NCI-H446 treated with DMSO at 0.1 percent for 48 hours (cell line): ENCODE results near the gene LDB3.

Experiments used
- DNase-seq: peaks from one replicate; lab custom pipeline; 2025; lab: John Stamatoyannopoulos, UW

LDB3 gene

GRCh38 chr10:86651631-86652331, 16.5 kb upstream of the LDB3 start:
- DNase-seq: no peak

- no peak for DNase-seq
Measured at GRCh38 chr10:86652361-86653202, 15.7 kb upstream of the LDB3 start.

DNA sequence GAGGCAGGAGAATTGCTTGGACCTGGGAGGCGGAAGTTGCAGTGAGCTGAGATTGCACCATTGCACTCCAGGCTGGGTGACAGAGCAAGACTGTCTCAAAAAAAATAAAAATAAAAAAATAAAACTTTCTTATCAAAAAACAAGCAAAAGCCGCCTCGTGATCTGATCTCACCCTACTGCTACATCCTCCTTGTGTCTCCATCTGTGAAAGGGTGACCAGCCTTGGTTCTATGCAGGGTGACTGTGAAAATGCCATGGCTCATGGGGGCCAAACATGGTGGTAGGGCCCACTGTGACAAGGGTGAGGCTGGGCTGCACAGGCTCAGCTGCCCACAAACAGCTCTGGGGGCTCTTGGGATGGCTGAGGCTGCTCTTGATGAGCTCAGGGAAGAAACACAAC, 14.9 kb upstream of the LDB3 start:
- DNase-seq: no peak

- no peak for DNase-seq
Measured at GRCh38 chr10:86653987-86654386, 14.3 kb upstream of the LDB3 start.

DNA sequence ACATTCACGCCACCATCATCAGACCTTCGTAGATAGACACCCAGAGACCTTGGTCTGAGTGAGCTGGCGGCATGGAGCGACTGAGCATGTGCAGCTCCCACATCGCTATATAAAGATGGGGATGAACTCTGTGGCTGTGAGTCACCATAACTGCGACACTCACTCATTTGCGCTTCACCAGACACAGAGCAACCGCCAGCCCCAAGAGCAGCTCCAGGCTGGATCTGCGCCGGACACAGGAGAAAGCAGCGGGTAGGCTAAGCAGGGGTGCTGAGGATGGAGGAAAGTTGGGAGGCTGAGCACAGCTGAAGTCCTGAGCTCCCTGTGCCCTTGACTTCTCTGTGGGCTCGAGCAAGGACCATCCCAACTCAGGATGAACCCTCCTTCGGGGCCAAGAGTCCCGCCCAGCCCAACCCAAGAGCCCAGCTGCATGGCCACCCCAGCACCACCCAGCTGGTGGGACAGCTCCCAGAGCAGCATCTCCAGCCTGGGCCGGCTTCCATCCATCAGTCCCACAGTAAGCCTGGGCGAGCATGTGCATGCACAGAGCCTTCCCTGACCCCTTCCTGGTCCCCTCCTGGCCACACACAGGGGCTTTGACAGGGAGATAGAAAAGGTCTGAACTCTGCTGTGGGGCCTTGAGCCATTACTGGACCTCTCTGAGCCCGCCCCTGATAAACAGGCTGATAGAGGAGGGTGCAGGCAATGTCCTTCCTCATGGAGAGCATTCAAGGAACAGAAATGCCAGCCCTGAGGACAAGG, 13.7 kb upstream of the LDB3 start, which contains the start of gene OPN4:
TSS of gene OPN4 (plus strand) at position 137 of the 762 bp plus-strand sequence. CDS start at position 374, 237 bp downstream.
- DNase-seq: no peak

DNA sequence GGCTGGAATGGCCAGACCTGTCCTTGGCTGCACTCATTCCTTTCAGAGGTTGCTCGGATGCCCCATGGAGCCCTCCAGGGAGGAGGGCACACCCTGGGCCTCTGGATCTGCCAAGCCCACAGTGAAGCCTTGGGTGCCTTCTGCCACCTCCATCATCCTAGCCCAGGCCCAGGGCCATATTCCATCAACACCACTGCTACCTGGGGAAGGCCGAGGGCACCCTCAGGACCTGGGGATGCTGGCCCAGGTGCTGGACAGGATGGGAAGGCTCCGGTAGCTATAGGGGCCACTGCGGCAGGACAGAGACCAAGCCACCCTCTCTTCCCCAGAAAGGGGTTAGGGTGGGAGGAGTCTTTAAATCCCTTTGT, 13.2 kb upstream of the LDB3 start:
- no peak for DNase-seq

- no peak for DNase-seq
Measured at GRCh38 chr10:86655596-86655995, 12.7 kb upstream of the LDB3 start.

DNA sequence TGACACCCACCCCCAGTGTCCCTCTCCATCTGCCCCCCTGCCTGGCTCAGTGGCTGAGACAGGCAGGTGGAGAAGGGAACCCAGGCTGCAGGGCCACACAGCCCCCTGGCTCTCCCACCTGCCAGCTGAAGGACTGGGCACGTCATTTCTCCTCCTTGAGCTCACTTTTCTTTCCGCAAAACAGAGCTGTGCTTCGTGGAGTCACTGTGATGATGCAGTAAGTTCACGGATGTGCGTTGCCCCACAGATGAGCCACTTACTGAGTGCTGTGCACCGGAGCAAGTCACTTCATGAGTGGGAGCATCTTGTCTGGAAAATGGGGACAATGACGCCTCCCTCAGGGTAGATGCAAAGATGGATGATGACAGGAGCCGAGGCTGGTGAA, 11.3 kb upstream of the LDB3 start:
- no peak for DNase-seq

- DNase-seq: no peak
Measured at GRCh38 chr10:86657396-86658011, 10.8 kb upstream of the LDB3 start.

GRCh38 chr10:86658261-86658741, 10.0 kb upstream of the LDB3 start:
- DNase-seq: no peak

DNA sequence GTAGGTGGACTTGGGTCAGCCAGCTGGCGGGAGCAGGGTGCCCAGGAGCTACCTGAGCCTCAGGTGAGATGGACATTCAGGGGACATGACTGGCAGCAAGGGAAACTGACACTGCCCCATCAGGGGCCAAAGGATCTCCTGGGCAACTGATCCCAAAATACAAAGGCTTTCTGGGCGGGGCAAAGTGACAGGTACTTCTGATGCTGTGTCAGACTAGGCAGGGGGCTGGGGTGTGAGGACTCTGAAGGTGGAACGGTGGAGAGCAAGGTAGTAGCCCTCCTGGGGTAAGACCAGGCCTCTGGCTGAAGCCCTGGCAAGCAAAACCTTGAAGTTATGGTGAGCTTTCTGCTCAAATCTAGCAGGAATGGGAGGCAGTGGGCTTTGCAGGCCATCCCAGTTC, 9.6 kb upstream of the LDB3 start:
- DNase-seq: no peak

GRCh38 chr10:86659161-86659691, 9.1 kb upstream of the LDB3 start:
- DNase-seq: no peak

DNA sequence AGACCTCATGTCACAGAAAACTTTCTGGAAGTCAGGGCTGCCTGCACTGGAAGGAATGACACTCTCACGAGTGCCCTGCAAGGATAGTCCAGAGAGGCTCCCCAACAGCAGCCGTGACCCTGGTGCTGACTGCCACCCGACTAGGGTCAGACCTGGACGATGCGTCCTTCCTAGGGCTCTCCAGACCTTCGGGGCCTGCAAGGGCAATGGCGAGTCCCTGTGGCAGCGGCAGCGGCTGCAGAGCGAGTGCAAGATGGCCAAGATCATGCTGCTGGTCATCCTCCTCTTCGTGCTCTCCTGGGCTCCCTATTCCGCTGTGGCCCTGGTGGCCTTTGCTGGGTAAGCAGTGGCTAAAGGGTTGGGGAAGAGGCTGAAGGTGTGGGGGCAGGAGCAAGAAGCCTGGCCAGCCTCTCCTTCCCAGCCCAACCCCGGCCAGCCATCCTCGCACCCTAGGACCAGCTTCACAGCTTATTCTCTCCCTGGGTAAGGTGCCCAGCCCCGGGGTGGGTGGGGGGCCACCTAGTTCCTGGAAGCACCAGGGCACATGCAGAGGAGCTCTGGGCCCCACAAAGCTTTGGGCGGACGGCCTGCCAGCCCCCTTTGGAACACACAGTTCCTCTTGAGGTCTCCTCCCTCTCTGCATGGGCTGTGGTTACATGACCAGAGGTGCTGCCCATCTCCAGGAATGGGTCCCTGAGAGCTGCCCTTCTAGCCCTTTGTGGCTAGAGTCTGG, 8.4 kb upstream of the LDB3 start:
- DNase-seq: no peak

- DNase-seq: no peak
Measured at GRCh38 chr10:86661161-86662025, 6.9 kb upstream of the LDB3 start.

- DNase-seq: no peak
Measured at GRCh38 chr10:86662186-86663045, 5.9 kb upstream of the LDB3 start.

DNA sequence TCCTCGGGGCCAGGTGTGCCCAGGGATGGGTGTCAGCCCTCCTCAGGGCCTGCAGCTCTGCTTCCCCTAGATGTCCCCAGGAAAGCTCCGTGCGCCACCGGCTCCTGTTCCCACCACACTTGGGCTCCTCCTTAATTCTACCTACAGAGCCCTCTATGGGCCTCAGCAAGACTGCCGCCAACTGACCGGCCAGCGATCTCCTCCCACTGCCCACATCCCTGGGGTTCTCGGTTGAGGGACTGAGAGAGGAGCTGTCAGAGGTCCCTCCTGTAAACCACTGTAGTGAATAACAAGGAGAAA, 5.3 kb upstream of the LDB3 start:
- DNase-seq: no peak

DNA sequence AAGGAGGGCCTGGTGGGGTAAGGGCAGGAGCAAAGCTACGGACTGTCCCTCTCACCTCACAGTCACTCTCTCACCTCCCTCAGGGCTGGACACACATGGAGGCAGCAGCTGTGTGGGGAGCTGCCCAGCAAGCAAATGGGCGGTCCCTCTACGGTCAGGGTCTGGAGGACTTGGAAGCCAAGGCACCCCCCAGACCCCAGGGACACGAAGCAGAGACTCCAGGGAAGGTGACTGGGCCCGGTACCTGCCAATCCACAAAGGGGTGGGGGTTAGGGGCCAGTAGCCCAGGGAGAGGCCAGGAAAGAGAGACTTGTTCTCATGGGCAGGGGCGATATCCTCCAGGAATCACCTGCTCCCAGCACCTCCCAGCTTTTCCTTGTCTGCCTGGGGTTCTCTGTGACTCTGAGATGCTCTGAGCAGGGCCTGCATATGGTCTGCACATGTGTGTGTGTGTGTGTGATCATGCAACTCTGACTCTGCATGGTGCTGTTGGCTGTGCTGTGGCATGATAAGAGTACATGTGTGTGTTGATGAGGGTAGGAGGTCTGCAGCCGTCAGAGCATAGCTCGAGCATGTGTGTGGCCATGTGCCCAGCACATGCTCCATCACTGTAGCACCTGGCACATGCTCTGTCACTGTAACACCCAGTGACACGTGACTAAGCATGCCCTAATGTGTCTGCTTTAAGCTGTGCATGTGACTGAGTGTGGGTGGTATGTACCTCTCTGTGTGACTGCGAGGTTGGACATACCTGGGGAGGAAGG, 4.6 kb upstream of the LDB3 start:
- no peak for DNase-seq

DNA sequence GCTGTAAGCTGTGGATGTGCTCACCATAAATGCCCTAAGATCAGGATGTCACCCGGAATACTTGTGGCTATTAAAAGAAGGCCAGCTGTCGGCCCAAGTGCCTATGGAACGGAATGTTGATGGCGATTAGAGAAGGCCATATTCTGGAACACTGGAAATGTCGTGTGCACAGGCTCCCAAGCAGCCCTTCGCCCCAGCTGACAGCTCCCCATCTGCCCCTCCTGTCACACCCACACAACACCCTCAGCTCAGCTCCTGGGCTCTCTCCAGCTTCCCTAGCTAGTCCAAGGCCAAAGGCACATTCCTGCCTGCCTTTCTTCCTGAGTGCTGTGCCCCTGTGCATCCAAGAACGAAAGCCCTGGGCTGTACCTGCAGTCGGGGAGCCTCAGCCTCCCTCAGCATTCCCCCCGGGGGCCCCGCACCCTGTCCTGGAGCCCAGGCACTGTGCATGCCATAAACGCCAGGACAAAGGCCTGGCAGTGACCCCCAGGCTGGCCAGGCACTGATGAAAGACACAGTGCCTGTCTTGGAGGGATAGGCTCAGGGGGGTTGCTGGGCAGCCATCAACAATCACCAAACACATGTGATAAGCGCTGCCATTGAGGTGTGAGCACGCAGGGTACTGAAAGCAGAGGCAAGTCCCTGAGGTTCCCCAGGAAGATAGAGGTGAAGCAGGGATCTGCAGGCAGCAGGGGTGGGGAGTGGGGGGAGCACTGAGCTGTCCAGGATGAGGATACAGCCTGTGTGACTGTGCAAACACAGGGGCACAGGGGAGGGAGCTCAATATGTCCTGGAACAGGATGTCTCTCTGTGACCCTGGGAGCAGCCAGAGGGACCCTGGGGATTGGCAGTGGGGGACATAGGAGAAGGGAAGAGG, 3.7 kb upstream of the LDB3 start:
- no peak for DNase-seq
